ENCODE results near the gene FIGNL2. TPM values are rescaled to one million over a fixed set of nuclear protein-coding genes. Genes with fewer than 3 reads are reported as not detected.

FIGNL2 gene
- total RNA-seq, 1 experiment from 2014 or later: 0.21 TPM

- Histone ChIP-seq H3K36me3 (ENCODE audit: insufficient read depth, low read length, poor library complexity, severe bottlenecking) (no peaks in the 10 kb centered on the region), H3K27ac (ENCODE audit: low read depth, low read length, poor library complexity, severe bottlenecking) (no peak overlapping the region), H3K27me3 (replicated peaks; ENCODE audit: insufficient read depth, low read depth, low read length, poor library complexity) (no peaks in the 10 kb centered on the region), H3K9me3 (ENCODE audit: low read depth, low read length, poor library complexity, severe bottlenecking) (no peaks in the 10 kb centered on the region), H3K4me1 (ENCODE audit: insufficient read depth, low read length, poor library complexity, severe bottlenecking) (peaks cover 5% of the 10 kb centered on the region), H3K4me3 (ENCODE audit: low read depth, low read length, poor library complexity, severe bottlenecking) (no peak overlapping the region)
- CTCF ChIA-PET: interaction anchor here (0.5 kb wide), 1 partner anchor 76 kb away, joined by 4 read pairs; no protein-coding TSS in a partner anchor
- BruUV-seq (replicated peaks): no TSS peak
- intact Hi-C loops (cut with micrococcal nuclease; ENCODE audit: unreplicated experiment): no loop called here
- POLR2A ChIA-PET (ENCODE audit: low non-redundant PET): no interaction called here
- TF ChIP-seq CTCF (conservative IDR thresholded peaks at IDR 0.05; ENCODE audit: low read depth, low read length) (no peak), EZH2 (IDR thresholded peaks at IDR 0.05; ENCODE audit: borderline replicate concordance, low read depth, low read length, poor library complexity, severe bottlenecking) (no peak)
- DNase-seq (ENCODE audit: low spot score): no peak
These were observed 39.3 kb downstream of the FIGNL2 start for GRCh38 chr12:51809193-51809592.

GRCh38 chr12:51806896-51807295 lies 41.6 kb downstream of the FIGNL2 start:
- POLR2A ChIA-PET (ENCODE audit: low non-redundant PET): no interaction called here
- Histone ChIP-seq H3K27me3 (replicated peaks; ENCODE audit: insufficient read depth, low read depth, low read length, poor library complexity) (no peaks in the 10 kb centered on the region), H3K4me3 (ENCODE audit: low read depth, low read length, poor library complexity, severe bottlenecking) (no peak overlapping the region), H3K27ac (ENCODE audit: low read depth, low read length, poor library complexity, severe bottlenecking) (no peak overlapping the region), H3K4me1 (ENCODE audit: insufficient read depth, low read length, poor library complexity, severe bottlenecking) (no peaks in the 10 kb centered on the region), H3K9me3 (ENCODE audit: low read depth, low read length, poor library complexity, severe bottlenecking) (no peaks in the 10 kb centered on the region), H3K36me3 (ENCODE audit: insufficient read depth, low read length, poor library complexity, severe bottlenecking) (no peaks in the 10 kb centered on the region)
- no peak for DNase-seq (ENCODE audit: low spot score)
- intact Hi-C loops (cut with micrococcal nuclease; ENCODE audit: unreplicated experiment): no loop called here
- BruUV-seq (replicated peaks): no TSS peak
- TF ChIP-seq EZH2 (IDR thresholded peaks at IDR 0.05; ENCODE audit: borderline replicate concordance, low read depth, low read length, poor library complexity, severe bottlenecking) (no peak), CTCF (conservative IDR thresholded peaks at IDR 0.05; ENCODE audit: low read depth, low read length) (no peak)
- CTCF ChIA-PET: no interaction called here

GRCh38 chr12:51801027-51801426 lies 47.5 kb downstream of the FIGNL2 start:
- CTCF ChIA-PET: no interaction called here
- H3K9me3 ChIP-seq (ENCODE audit: low read depth, low read length, poor library complexity, severe bottlenecking): no peaks in the 10 kb centered on the region
- no peak overlapping the region for H3K4me3 ChIP-seq (ENCODE audit: low read depth, low read length, poor library complexity, severe bottlenecking)
- no peak for DNase-seq (ENCODE audit: low spot score)
- TF ChIP-seq CTCF (conservative IDR thresholded peaks at IDR 0.05; ENCODE audit: low read depth, low read length) (no peak), EZH2 (IDR thresholded peaks at IDR 0.05; ENCODE audit: borderline replicate concordance, low read depth, low read length, poor library complexity, severe bottlenecking) (no peak)
- BruUV-seq (replicated peaks): no TSS peak
- no peaks in the 10 kb centered on the region for H3K27me3 ChIP-seq (replicated peaks; ENCODE audit: insufficient read depth, low read depth, low read length, poor library complexity)
- intact Hi-C loops (cut with micrococcal nuclease; ENCODE audit: unreplicated experiment): no loop called here
- H3K27ac ChIP-seq (ENCODE audit: low read depth, low read length, poor library complexity, severe bottlenecking): no peak overlapping the region
- POLR2A ChIA-PET (ENCODE audit: low non-redundant PET): no interaction called here
- no peaks in the 10 kb centered on the region for H3K4me1 ChIP-seq (ENCODE audit: insufficient read depth, low read length, poor library complexity, severe bottlenecking)
- H3K36me3 ChIP-seq (ENCODE audit: insufficient read depth, low read length, poor library complexity, severe bottlenecking): no peaks in the 10 kb centered on the region

All from A673 (cell line).